ENCODE data around the gene PTPRE.

- TF ChIP-seq CTCF (IDR thresholded peaks at IDR 0.05; ENCODE audit: low read depth, low read length) (no peak), MAX (IDR thresholded peaks at IDR 0.05; ENCODE audit: low read depth, low read length) (no peak)
These were observed 96.6 kb downstream of the PTPRE start for GRCh38 chr10:128003521-128003920.
